HG03045 (cell line): ENCODE measurements around the gene ATXN7L3.
A peak's percentile ranks its signal among the peaks of the same experiment; 100 is the strongest.
"Not testable (repeated sequence)": the region's sequence is repeated elsewhere in the genome, so short reads cannot be mapped to it uniquely, and the experiment has no call there.

Source experiments
- ATAC-seq: cut with Tn5 transposase; IDR thresholded peaks from one replicate; pipeline ENCODE4 v1.9.1; 2021; ENCODE audit warnings: mild to moderate bottlenecking, moderate library complexity; ENCODE audit not compliant: unreplicated experiment

The ATXN7L3 gene

DNA sequence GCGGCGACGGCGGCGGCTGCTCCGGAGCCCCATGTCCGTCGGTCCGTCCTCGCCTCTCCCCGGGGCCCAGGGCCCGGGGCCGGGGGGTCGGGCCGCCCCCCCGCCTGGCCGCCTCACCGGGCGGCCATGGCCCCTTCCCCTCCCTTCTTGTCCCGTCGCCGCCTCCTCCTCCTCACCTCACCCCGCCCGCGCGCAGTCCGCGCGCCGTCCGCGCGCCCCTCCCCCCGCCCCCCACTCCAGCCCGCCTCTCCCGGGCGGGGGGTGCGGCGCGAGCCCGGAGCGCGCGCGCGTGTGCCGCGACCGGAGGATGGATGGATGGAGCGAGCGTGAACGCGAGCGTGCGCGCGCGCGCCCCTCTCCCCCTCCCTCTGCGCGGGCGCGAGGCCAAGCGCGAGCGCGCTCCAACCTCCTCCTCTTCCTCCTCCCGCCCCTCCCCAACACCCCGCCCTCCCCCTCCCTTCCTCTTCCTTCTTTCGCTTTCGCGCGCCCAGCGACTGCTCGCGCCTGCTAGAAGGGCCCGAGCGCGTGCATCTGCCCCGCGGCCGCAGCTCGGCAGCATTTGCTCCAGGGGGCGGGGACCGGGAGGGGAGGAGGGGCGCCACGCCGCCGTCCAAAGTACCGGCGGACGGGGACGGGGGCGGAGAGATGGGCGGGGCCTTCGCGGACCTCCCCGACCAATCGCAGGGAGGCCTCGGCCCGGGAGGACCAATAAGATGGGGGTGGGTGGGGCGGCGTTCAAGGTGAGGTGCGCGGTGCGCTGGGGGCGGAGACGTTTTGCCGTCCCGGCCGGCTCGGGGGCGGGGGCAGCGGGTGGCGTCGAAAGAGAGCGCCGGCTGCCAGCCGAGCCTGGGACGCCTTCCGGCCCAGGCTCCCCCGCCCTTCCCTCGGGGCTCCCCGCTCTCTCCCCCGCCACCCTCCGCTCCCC lies at the start of gene ATXN7L3:
Gene ATXN7L3, minus strand, starts transcription at position 332 of the 925 bp plus-strand sequence. CDS start 1,814 bp downstream, outside the sequence.
- ATAC-seq, result peak; percentile 65

DNA sequence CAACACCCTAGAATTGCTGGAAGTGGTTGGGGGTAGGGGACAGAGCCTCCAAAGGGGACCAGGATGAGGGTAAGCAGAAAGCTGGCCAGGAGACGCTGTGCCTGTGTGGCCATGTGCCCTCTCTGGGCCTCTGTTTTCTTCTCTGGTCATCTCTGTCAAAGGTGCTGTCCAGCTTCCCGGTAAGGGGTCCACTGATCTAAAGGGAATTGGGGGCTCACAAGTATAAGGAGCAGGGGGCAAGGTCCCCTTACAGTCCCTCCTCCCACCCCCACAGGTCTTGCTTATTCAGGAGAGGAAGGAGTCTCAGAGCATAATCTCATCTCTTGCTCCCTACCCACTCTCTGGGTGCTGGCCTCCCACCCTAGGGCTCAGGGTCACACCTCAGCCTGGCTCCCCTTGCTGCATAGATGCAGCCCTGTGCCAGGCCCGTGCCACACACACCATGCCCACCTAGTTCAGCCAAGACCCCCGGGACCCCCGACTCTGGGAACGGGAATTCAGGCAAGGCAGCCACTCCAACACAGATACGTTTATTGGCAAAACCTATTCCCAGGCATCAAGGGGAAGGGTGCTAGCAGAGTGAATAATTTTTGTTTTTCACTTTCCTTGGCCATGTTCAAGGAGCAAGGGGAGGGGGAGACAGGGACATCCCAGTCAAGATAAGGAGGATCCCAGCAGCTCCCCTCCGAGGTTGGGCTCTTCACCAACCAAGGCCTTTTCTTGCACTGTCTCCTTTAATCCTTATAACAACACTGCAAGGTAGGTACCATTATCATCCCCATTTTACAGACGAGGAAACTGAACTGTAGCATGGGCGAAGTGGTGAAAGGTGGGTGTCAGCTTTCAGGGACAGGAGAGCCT lies 48.4 kb upstream of the ATXN7L3 start:
- no peak for ATAC-seq

- ATAC-seq, result no peak
Observed at GRCh38 chr17:44247440-44247841, 47.8 kb upstream of the ATXN7L3 start.

DNA sequence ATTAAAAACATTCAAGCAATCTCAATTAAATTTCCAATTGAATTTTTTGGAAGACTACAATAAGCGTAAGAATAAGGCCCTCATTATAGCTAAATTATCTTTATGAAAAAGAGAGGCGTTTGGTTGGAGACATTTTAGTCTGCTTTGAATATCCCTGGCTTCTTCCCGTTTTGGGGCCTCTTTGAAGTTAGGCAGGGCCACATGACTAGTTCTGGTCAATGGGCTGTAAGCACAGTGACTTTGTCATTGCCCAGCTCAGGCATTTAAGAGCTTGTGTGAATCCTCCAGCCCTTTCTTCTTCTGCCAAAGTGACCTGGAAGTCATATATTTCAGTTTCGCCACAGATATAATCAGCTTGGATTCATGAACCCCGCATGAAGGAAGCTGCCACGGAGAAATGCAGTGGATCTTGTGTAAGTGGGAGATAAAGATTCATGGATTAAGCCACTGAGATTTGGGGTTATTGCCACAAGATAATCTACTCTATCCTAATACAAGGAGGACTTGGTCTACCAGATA lies 41.5 kb upstream of the ATXN7L3 start:
- no peak for ATAC-seq

- ATAC-seq, result not testable (repeated sequence)
Observed at GRCh38 chr17:44237886-44238285, 38.2 kb upstream of the ATXN7L3 start.

- no peak for ATAC-seq
Observed at GRCh38 chr17:44236444-44236991, 36.8 kb upstream of the ATXN7L3 start.

- no peak for ATAC-seq
Observed at GRCh38 chr17:44235583-44235936, 35.9 kb upstream of the ATXN7L3 start.

GRCh38 chr17:44233582-44233981 lies 33.9 kb upstream of the ATXN7L3 start:
- no peak for ATAC-seq

DNA sequence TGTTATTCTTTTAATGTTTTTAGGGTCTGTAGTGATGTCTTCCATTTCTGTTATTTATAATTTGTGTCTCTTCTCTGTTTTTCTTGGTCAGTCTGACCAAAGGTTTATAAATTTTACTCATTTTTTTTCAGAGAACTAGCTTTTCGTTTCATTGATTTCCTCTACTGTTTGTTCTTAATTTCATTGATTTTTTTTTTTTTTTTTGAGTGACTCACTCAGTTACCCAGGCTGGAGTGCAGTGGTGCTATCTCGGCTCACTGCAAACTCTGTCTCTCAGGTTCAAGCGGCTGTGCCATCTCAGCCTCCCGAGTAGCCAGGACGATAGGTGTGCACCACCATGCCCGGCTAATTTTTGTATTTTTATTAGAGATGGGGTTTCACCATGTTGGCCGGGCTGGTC lies 32.4 kb upstream of the ATXN7L3 start:
- no peak for ATAC-seq

- no peak for ATAC-seq
Observed at GRCh38 chr17:44230140-44230539, 30.5 kb upstream of the ATXN7L3 start.

DNA sequence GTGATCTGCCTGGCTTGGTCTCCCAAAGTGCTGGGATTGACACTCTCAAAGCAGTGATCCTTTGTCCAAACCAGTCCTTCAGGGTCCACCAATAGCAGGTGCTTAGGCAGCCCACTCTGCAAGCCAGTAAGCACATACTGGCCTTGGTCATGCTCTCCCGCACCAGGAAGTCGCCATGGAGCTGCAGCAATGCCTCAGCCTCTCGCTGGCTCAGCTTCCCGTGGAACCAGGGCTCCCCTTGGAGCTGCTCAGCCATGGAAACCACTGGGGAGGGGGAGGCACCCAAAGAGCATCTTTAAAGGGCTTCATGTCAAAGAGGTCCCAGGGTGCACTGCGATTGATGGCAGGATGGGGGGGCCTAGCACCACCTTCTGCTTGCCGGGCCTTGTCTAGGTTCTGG lies 29.4 kb upstream of the ATXN7L3 start:
- ATAC-seq, result no peak

GRCh38 chr17:44223541-44224071 lies 23.9 kb upstream of the ATXN7L3 start:
- ATAC-seq, result no peak

GRCh38 chr17:44222112-44222869 lies 22.6 kb upstream of the ATXN7L3 start:
- ATAC-seq, result no peak

GRCh38 chr17:44221862-44222111 lies 22.1 kb upstream of the ATXN7L3 start:
- no peak for ATAC-seq

DNA sequence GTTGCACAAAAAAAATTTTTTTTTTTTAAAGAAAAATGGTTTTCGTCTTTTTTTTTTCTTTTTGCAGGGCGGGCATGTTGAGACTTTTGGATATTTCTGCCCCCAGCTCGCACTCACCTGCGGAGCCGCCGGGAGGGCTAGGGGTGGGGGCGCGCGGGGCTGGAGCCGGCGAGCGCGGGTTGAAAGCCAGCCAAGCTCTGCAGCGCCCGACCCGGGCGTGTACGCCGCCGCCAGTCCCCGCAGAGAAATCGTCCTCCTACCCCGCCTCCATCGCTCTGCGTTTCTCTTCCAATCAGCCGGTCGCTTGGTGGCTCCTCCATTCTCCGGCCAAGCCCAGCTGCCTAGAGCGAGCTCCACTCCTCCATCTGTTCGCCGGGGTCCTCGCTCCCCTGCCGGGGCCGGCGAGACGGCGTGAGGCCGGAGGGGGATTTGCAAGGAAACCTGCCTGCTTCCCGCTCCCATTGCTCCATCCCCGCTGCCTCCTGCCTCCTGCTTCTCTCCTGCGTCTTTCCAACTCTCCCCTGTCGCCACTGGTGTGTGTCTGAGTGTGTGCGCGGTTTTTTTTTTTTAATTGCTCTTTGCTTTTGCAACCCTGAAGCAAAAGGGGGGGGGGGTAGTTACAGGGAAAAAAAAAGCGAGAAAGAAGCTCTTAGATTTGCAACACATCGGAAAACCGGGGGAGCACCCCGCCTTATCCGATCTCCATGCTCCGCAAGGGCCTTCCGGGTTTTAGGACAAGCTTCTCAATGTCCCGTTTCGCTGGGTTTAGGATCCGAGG lies 21.6 kb upstream of the ATXN7L3 start:
- no peak for ATAC-seq

- no peak for ATAC-seq
Observed at GRCh38 chr17:44220213-44221083, 20.8 kb upstream of the ATXN7L3 start.

- ATAC-seq, result peak; percentile 10
Observed at GRCh38 chr17:44219616-44220212, 20.0 kb upstream of the ATXN7L3 start, which contains the start of gene UBTF. UBTF (minus strand) TSS chr17:44219675; CDS start chr17:44218229, 1,446 bp downstream.

- ATAC-seq, result peak; percentile 40
Observed at GRCh38 chr17:44219108-44219615, 19.5 kb upstream of the ATXN7L3 start.
